ENCODE results near the gene MLIP. TPM values are rescaled to one million over a fixed set of nuclear protein-coding genes. Genes with fewer than 3 reads are reported as not detected.
"Not testable (repeated sequence)": the region's sequence is repeated elsewhere in the genome, so short reads cannot be mapped to it uniquely, and the experiment has no call there.

MLIP gene
- total RNA-seq, 1 donor from 2014 or later: 403 TPM

GRCh38 chr6:54195637-54196036, 84.4 kb downstream of the MLIP start:
- ATAC-seq (ENCODE audit: poor library complexity): no peak
- intact Hi-C loops (cut with DNase I): no loop called here

GRCh38 chr6:54196905-54197304, 85.7 kb downstream of the MLIP start:
- intact Hi-C loops (cut with DNase I): no loop called here
- ATAC-seq (ENCODE audit: poor library complexity): no peak
- no peak for DNase-seq

More at GRCh38 chr6:54195637-54196036, 84.4 kb downstream of the MLIP start:
- no peak for DNase-seq

GRCh38 chr6:54198134-54198533, 86.9 kb downstream of the MLIP start:
- intact Hi-C loops (cut with DNase I): no loop called here
- DNase-seq (no peak), ATAC-seq (ENCODE audit: poor library complexity) (no peak)

GRCh38 chr6:54203474-54204035, 92.3 kb downstream of the MLIP start:
- ATAC-seq (ENCODE audit: poor library complexity); intact Hi-C loops (cut with DNase I): not testable (repeated sequence)
- peak; percentile 34 for DNase-seq

- DNase-seq: no peak
- intact Hi-C loops (cut with DNase I): no loop called here
- peak; percentile 87 for ATAC-seq (ENCODE audit: poor library complexity)
Observed at GRCh38 chr6:54204921-54205591, 93.8 kb downstream of the MLIP start.

GRCh38 chr6:54206510-54206909, 95.3 kb downstream of the MLIP start:
- ATAC-seq (ENCODE audit: poor library complexity) (no peak), DNase-seq (no peak)
- intact Hi-C loops (cut with DNase I): no loop called here

- intact Hi-C loops (cut with DNase I); DNase-seq; ATAC-seq (ENCODE audit: poor library complexity): not testable (repeated sequence)
Observed at GRCh38 chr6:54209983-54210382, 98.7 kb downstream of the MLIP start.

GRCh38 chr6:54214286-54214685, 103.0 kb downstream of the MLIP start:
- ATAC-seq (ENCODE audit: poor library complexity): peak; percentile 37
- DNase-seq: no peak
- intact Hi-C loops (cut with DNase I): no loop called here

- intact Hi-C loops (cut with DNase I): no loop called here
- no peak for ATAC-seq (ENCODE audit: poor library complexity)
- no peak for DNase-seq
Observed at GRCh38 chr6:54216336-54216735, 105.1 kb downstream of the MLIP start.

- intact Hi-C loops (cut with DNase I): no loop called here
- no peak for DNase-seq
- no peak for ATAC-seq (ENCODE audit: poor library complexity)
Observed at GRCh38 chr6:54217018-54217417, 105.8 kb downstream of the MLIP start.

GRCh38 chr6:54222217-54222616, 111.0 kb downstream of the MLIP start:
- ATAC-seq (ENCODE audit: poor library complexity) (no peak), DNase-seq (no peak)
- intact Hi-C loops (cut with DNase I): no loop called here

- intact Hi-C loops (cut with DNase I): no loop called here
- ATAC-seq (ENCODE audit: poor library complexity): no peak
Observed at GRCh38 chr6:54232703-54233102, 121.5 kb downstream of the MLIP start.

GRCh38 chr6:54234539-54234938, 123.3 kb downstream of the MLIP start:
- no peak for ATAC-seq (ENCODE audit: poor library complexity)
- DNase-seq: no peak
- intact Hi-C loops (cut with DNase I): no loop called here

More at GRCh38 chr6:54232703-54233102, 121.5 kb downstream of the MLIP start:
- DNase-seq: no peak

- no peak for DNase-seq
- intact Hi-C loops (cut with DNase I): no loop called here
- ATAC-seq (ENCODE audit: poor library complexity): no peak
Observed at GRCh38 chr6:54236984-54237383, 125.7 kb downstream of the MLIP start.

GRCh38 chr6:54238396-54238795, 127.2 kb downstream of the MLIP start:
- ATAC-seq (ENCODE audit: poor library complexity): peak; percentile 75
- intact Hi-C loops (cut with DNase I): no loop called here

GRCh38 chr6:54243699-54244098, 132.5 kb downstream of the MLIP start:
- intact Hi-C loops (cut with DNase I): no loop called here
- DNase-seq (no peak), ATAC-seq (ENCODE audit: poor library complexity) (peak; percentile 39)

More at GRCh38 chr6:54238396-54238795, 127.2 kb downstream of the MLIP start:
- no peak for DNase-seq

- intact Hi-C loops (cut with DNase I): no loop called here
- ATAC-seq (ENCODE audit: poor library complexity): peak; percentile 50
Observed at GRCh38 chr6:54244430-54244829, 133.2 kb downstream of the MLIP start.

GRCh38 chr6:54245265-54245664, 134.0 kb downstream of the MLIP start:
- DNase-seq: no peak
- no peak for ATAC-seq (ENCODE audit: poor library complexity)
- intact Hi-C loops (cut with DNase I): no loop called here

More at GRCh38 chr6:54244430-54244829, 133.2 kb downstream of the MLIP start:
- no peak for DNase-seq

- intact Hi-C loops (cut with DNase I): no loop called here
- DNase-seq (no peak), ATAC-seq (ENCODE audit: poor library complexity) (no peak)
Observed at GRCh38 chr6:54248319-54248718, 137.1 kb downstream of the MLIP start.

GRCh38 chr6:54248994-54249393, 137.8 kb downstream of the MLIP start:
- ATAC-seq (ENCODE audit: poor library complexity): no peak
- intact Hi-C loops (cut with DNase I): no loop called here
- no peak for DNase-seq

Data from Right ventricle myocardium superior (tissue), 1 donor.